Inflammatory macrophage (primary cell): Measurements from ENCODE around the gene PRKAG3.

ENCODE experiments used
- DNase-seq, 2 donors: peaks; one replicate each; pipeline ENCODE4 v3.0.0-alpha.2; 2020 to 2022

Gene PRKAG3

GRCh38 chr2:218812861-218813260 is 18.7 kb downstream of the PRKAG3 start:
- no peak for DNase-seq

- DNase-seq = no peak
Observed at GRCh38 chr2:218812096-218812815, 19.3 kb downstream of the PRKAG3 start.

- DNase-seq = peak; percentile 98 to 100
Observed at GRCh38 chr2:218811382-218811781, 20.2 kb downstream of the PRKAG3 start.

GRCh38 chr2:218810256-218810655 is 21.3 kb downstream of the PRKAG3 start:
- peak in 1 of 2 donors; percentile 41 for DNase-seq

GRCh38 chr2:218809515-218809914 is 22.1 kb downstream of the PRKAG3 start:
- no peak for DNase-seq

- DNase-seq = no peak
Observed at GRCh38 chr2:218807626-218808025, 24.0 kb downstream of the PRKAG3 start.

- DNase-seq = peak; percentile 70 to 88
Observed at GRCh38 chr2:218806346-218806978, 25.1 kb downstream of the PRKAG3 start.

GRCh38 chr2:218805627-218806026 is 26.0 kb downstream of the PRKAG3 start:
- DNase-seq = no peak

- DNase-seq = no peak
Observed at GRCh38 chr2:218804817-218805216, 26.8 kb downstream of the PRKAG3 start.

GRCh38 chr2:218802386-218802994 is 29.1 kb downstream of the PRKAG3 start:
- DNase-seq = no peak

GRCh38 chr2:218799990-218800389 is 31.6 kb downstream of the PRKAG3 start:
- no peak for DNase-seq

- no peak for DNase-seq
Observed at GRCh38 chr2:218798767-218799504, 32.7 kb downstream of the PRKAG3 start.

- no peak for DNase-seq
Observed at GRCh38 chr2:218796691-218797090, 34.9 kb downstream of the PRKAG3 start.

- DNase-seq = peak in 1 of 2 donors; percentile 47
Observed at GRCh38 chr2:218792433-218792832, 39.2 kb downstream of the PRKAG3 start.

- no peak for DNase-seq
Observed at GRCh38 chr2:218788529-218789255, 42.9 kb downstream of the PRKAG3 start.

- no peak for DNase-seq
Observed at GRCh38 chr2:218786133-218786532, 45.5 kb downstream of the PRKAG3 start.

- DNase-seq = peak in 1 of 2 donors; percentile 47
Observed at GRCh38 chr2:218785103-218785502, 46.5 kb downstream of the PRKAG3 start.

GRCh38 chr2:218783688-218784087 is 47.9 kb downstream of the PRKAG3 start:
- peak; percentile 67 to 84 for DNase-seq

GRCh38 chr2:218782528-218782844 is 49.1 kb downstream of the PRKAG3 start:
- DNase-seq = peak in 1 of 2 donors; percentile 33

GRCh38 chr2:218781691-218782527 is 49.7 kb downstream of the PRKAG3 start, which contains the start of gene CYP27A1:
CYP27A1 (plus strand) TSS chr2:218782147; CDS start chr2:218782183, 36 bp downstream.
- DNase-seq = peak; percentile 65 to 86
